ENCODE measurements around the gene SLITRK1. TPM values are rescaled to one million over a fixed set of nuclear protein-coding genes. Genes with fewer than 3 reads are reported as not detected.

The SLITRK1 gene
- total and polyA plus RNA-seq, 9 donors, result 0.05 to 0.07 TPM; not detected in 7

DNA sequence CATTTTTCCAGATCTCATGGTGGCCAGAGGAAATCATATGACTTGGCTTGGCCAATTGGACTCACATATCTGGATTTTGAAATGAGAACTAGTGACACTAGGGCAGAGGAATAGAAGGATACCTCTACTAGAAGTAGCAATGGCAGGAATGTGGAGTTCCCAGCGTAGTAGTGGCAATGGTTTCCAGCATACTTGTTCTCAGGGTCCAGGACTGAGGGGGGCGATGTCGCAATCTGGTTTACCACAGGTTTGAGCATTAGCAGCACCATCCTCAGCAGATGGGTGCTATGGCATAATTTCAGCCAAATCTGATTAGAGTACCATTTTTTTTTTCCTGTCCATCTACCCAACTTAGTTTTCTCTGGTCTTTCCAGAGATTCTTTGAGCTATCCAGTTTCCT is 8.1 kb upstream of the SLITRK1 start:
- Histone ChIP-seq H3K4me1 (ENCODE audit: insufficient read depth) (no peaks in the 10 kb centered on the region), H3K4me3 (no peak overlapping the region), H3K27me3 (no peaks in the 10 kb centered on the region), H3K36me3 (no peaks in the 10 kb centered on the region), H3K9me3 (no peaks in the 10 kb centered on the region), H3K27ac (no peak overlapping the region)
- 87 to 92% (median 90%) methylated on average over 3 of the region's 3 CpGs for WGBS, 3 donors
- intact Hi-C loops (cut with DNase I), result no loop called here
- no peak for DNase-seq
- TF ChIP-seq EP300 (IDR thresholded peaks at IDR 0.05) (no peak), CTCF (IDR thresholded peaks at IDR 0.05) (no peak), POLR2A (IDR thresholded peaks at IDR 0.05) (no peak)

GRCh38 chr13:83884141-83884540 is 1.9 kb upstream of the SLITRK1 start:
- TF ChIP-seq CTCF (IDR thresholded peaks at IDR 0.05) (no peak), EP300 (IDR thresholded peaks at IDR 0.05) (no peak), POLR2A (IDR thresholded peaks at IDR 0.05) (no peak)
- DNase-seq, result no peak
- Histone ChIP-seq H3K27me3 (no peaks in the 10 kb centered on the region), H3K27ac (no peak overlapping the region), H3K4me3 (no peak overlapping the region), H3K36me3 (no peaks in the 10 kb centered on the region), H3K4me1 (ENCODE audit: insufficient read depth) (no peaks in the 10 kb centered on the region), H3K9me3 (no peaks in the 10 kb centered on the region)
- intact Hi-C loops (cut with DNase I), result no loop called here

- no peaks in the 10 kb centered on the region for H3K27me3 ChIP-seq
- H3K9me3 ChIP-seq, result no peaks in the 10 kb centered on the region
- no peak overlapping the region for H3K27ac ChIP-seq
- DNase-seq, result no peak
- H3K36me3 ChIP-seq, result no peaks in the 10 kb centered on the region
- H3K4me3 ChIP-seq, result no peak overlapping the region
- intact Hi-C loops (cut with DNase I), result no loop called here
- TF ChIP-seq EP300 (IDR thresholded peaks at IDR 0.05) (no peak), POLR2A (IDR thresholded peaks at IDR 0.05) (no peak), CTCF (IDR thresholded peaks at IDR 0.05) (no peak)
- 3 to 5% (median 4%) methylated on average over 14 of the region's 14 CpGs for WGBS, 3 donors
- H3K4me1 ChIP-seq (ENCODE audit: insufficient read depth), result no peaks in the 10 kb centered on the region
These were observed 818 bp upstream of the SLITRK1 start for GRCh38 chr13:83883061-83883523.

DNA sequence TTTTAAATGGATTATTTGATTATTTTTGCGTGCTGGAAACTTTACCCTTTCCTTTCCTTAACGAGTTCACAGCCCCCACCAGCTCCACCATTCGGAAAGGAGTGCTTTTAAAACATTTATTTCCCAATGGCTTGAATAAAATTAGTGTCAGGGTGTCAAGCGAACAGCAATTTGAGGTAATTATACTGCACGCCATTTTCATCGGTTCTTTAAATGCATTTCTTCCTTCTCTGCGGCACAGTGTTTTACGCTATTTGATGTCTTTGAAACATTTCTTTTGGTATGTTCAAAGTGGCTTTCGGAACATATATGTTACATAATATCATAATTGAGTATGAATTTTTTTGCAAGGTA is 309 bp upstream of the SLITRK1 start:
- Histone ChIP-seq H3K36me3 (no peaks in the 10 kb centered on the region), H3K4me1 (ENCODE audit: insufficient read depth) (no peaks in the 10 kb centered on the region), H3K27ac (no peak overlapping the region), H3K9me3 (no peaks in the 10 kb centered on the region), H3K27me3 (no peaks in the 10 kb centered on the region), H3K4me3 (no peak overlapping the region)
- no peak for DNase-seq
- intact Hi-C loops (cut with DNase I), result no loop called here
- TF ChIP-seq POLR2A (IDR thresholded peaks at IDR 0.05), result no peak
- TF ChIP-seq EP300 (IDR thresholded peaks at IDR 0.05), result no peak
- TF ChIP-seq CTCF (IDR thresholded peaks at IDR 0.05), result no peak
- WGBS, 3 donors, result 5 to 9% (median 7%) methylated on average over 9 of the region's 9 CpGs

Measured in ovary (tissue), 9 donors.